ENCODE results near the gene PREX1.

DNA sequence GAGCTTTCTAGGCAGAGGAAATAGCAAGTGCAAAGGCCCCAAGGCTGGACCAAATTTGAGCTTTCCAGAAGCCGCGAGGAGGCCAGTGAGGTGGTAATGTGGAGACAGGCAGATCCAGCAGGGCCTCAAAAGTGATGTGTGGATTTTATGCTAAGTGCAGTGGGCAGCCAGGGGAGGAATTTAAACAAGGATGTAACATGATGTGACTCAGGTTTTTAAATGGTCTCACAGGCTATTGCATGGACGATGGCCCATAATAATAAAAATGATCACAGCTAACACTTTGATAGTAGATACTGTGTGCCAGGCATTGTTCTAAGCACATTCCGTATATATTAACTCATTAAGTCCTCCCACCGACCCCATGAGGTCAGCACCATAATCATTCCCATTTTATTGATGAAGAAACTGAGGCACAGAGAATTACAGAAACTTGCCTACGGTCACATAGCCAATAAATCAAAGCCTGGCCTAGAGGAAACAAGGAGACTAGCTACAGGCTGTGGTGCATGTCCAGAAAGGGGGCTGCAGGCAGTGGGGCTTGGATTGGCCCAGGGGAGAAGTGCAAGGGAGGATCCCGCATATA, 18.0 kb upstream of the PREX1 start:
- TF ChIP-seq, protein P1, sequence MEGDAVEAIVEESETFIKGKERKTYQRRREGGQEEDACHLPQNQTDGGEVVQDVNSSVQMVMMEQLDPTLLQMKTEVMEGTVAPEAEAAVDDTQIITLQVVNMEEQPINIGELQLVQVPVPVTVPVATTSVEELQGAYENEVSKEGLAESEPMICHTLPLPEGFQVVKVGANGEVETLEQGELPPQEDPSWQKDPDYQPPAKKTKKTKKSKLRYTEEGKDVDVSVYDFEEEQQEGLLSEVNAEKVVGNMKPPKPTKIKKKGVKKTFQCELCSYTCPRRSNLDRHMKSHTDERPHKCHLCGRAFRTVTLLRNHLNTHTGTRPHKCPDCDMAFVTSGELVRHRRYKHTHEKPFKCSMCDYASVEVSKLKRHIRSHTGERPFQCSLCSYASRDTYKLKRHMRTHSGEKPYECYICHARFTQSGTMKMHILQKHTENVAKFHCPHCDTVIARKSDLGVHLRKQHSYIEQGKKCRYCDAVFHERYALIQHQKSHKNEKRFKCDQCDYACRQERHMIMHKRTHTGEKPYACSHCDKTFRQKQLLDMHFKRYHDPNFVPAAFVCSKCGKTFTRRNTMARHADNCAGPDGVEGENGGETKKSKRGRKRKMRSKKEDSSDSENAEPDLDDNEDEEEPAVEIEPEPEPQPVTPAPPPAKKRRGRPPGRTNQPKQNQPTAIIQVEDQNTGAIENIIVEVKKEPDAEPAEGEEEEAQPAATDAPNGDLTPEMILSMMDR (IDR thresholded peaks at IDR 0.05) = no peak
- TF ChIP-seq POLR2AphosphoS5 (IDR thresholded peaks at IDR 0.05) = no peak
